Mucosa of gallbladder (tissue), 1 donor: Measurements from ENCODE around the gene GRK3. TPM values are rescaled to one million over a fixed set of nuclear protein-coding genes. Genes with fewer than 3 reads are reported as not detected.

ENCODE experiments used
- DNase-seq: peaks from one replicate; pipeline ENCODE4 v3.0.0-alpha.2; 2020; ENCODE audit warnings: low spot score
- total RNA-seq: library from RNA; stranded (reverse); gene quantifications from one replicate; pipeline ENCODE4 v1.2.1, GENCODE V29; 2021
- donor health status: DM: no; HTN: no; CAD: no.

Gene GRK3
- total RNA-seq, 1 donor from 2014 or later, result 7.3 TPM

GRCh38 chr22:25626624-25626990 lies 62.1 kb downstream of the GRK3 start:
- no peak for DNase-seq

- no peak for DNase-seq
Observed at GRCh38 chr22:25627271-25627852, 62.9 kb downstream of the GRK3 start.

- no peak for DNase-seq
Observed at GRCh38 chr22:25628494-25628893, 64.0 kb downstream of the GRK3 start.

- no peak for DNase-seq
Observed at GRCh38 chr22:25629613-25630012, 65.1 kb downstream of the GRK3 start.

- DNase-seq, result no peak
Observed at GRCh38 chr22:25630447-25630846, 66.0 kb downstream of the GRK3 start.

- DNase-seq, result no peak
Observed at GRCh38 chr22:25636323-25636722, 71.8 kb downstream of the GRK3 start.

- DNase-seq, result no peak
Observed at GRCh38 chr22:25637032-25637431, 72.6 kb downstream of the GRK3 start.

GRCh38 chr22:25637672-25638071 lies 73.2 kb downstream of the GRK3 start:
- no peak for DNase-seq

GRCh38 chr22:25638638-25639037 lies 74.2 kb downstream of the GRK3 start:
- DNase-seq, result no peak

GRCh38 chr22:25641650-25642049 lies 77.2 kb downstream of the GRK3 start:
- DNase-seq, result no peak

- no peak for DNase-seq
Observed at GRCh38 chr22:25643232-25644000, 78.9 kb downstream of the GRK3 start.

GRCh38 chr22:25644122-25644521 lies 79.6 kb downstream of the GRK3 start:
- DNase-seq, result no peak

GRCh38 chr22:25645266-25645665 lies 80.8 kb downstream of the GRK3 start:
- DNase-seq, result no peak

- DNase-seq, result no peak
Observed at GRCh38 chr22:25645964-25646363, 81.5 kb downstream of the GRK3 start.

GRCh38 chr22:25650833-25651232 lies 86.4 kb downstream of the GRK3 start:
- DNase-seq, result no peak

GRCh38 chr22:25651332-25652085 lies 87.0 kb downstream of the GRK3 start:
- no peak for DNase-seq

GRCh38 chr22:25654676-25655075 lies 90.2 kb downstream of the GRK3 start:
- no peak for DNase-seq

- no peak for DNase-seq
Observed at GRCh38 chr22:25655371-25655935, 91.0 kb downstream of the GRK3 start.

GRCh38 chr22:25656724-25657123 lies 92.2 kb downstream of the GRK3 start:
- no peak for DNase-seq

GRCh38 chr22:25658633-25659032 lies 94.2 kb downstream of the GRK3 start:
- no peak for DNase-seq

- no peak for DNase-seq
Observed at GRCh38 chr22:25659413-25659812, 94.9 kb downstream of the GRK3 start.

GRCh38 chr22:25660336-25660735 lies 95.9 kb downstream of the GRK3 start:
- DNase-seq, result no peak

GRCh38 chr22:25661073-25661472 lies 96.6 kb downstream of the GRK3 start:
- no peak for DNase-seq
